Fibroblast of lung (primary cell): Measurements from ENCODE around the gene KLK13. TPM values are rescaled to one million over a fixed set of nuclear protein-coding genes. Genes with fewer than 3 reads are reported as not detected.

Source experiments
- DNase-seq, 2 donors: peaks; one replicate each; pipeline versions ENCODE4 v3.0.0 to v3.0.0-alpha.2; 2010; ENCODE audit warnings: low read depth in 2 of 2
- H2AFZ ChIP-seq: 2 replicates; pipeline ENCODE4 v1.5.1; 2012; ENCODE audit warnings: low read length, control low read depth, inconsistent platforms
- H3K27ac ChIP-seq: 2 replicates; pipeline ENCODE4 v1.5.1; 2011; ENCODE audit warnings: low read length, control low read depth; ENCODE audit not compliant: insufficient read depth
- H3K27me3 ChIP-seq: 2 replicates; pipeline ENCODE4 v1.5.1; 2011; ENCODE audit warnings: mild to moderate bottlenecking, low read length; ENCODE audit not compliant: control insufficient read depth, insufficient read depth
- H3K36me3 ChIP-seq: 2 replicates; pipeline ENCODE4 v1.5.1; 2011; ENCODE audit warnings: low read length; ENCODE audit not compliant: control insufficient read depth, insufficient read depth
- H3K4me1 ChIP-seq: 2 replicates; pipeline ENCODE4 v1.5.1; 2011; ENCODE audit warnings: low read length; ENCODE audit not compliant: control insufficient read depth, insufficient read depth; ENCODE audit errors: extremely low read depth
- H3K4me2 ChIP-seq: 2 replicates; pipeline ENCODE4 v1.5.1; 2011; ENCODE audit warnings: low read length, control low read depth; ENCODE audit not compliant: insufficient read depth; ENCODE audit errors: extremely low read depth
- H3K4me3 ChIP-seq, 4 experiments: fragments of 200-600 bp in 1 of 4; sonication (generic) in 1 of 4; replicated peaks in 1 of 4; 2 replicates each; pipeline ENCODE4 v1.5.1; 2011 to 2016; ENCODE audit warnings: low read length in 4 of 4, low read depth in 3 of 4, mild to moderate bottlenecking in 3 of 4, control low read depth in 2 of 4, inconsistent platforms in 1 of 4, mixed read lengths in 1 of 4; ENCODE audit not compliant: insufficient read depth in 1 of 4; ENCODE audit errors: control extremely low read depth in 1 of 4
- H3K79me2 ChIP-seq: 2 replicates; pipeline ENCODE4 v1.5.1; 2012; ENCODE audit warnings: mild to moderate bottlenecking, low read length, inconsistent platforms; ENCODE audit not compliant: control insufficient read depth, insufficient read depth
- H3K9ac ChIP-seq: 2 replicates; pipeline ENCODE4 v1.5.1; 2011; ENCODE audit warnings: mild to moderate bottlenecking, low read length, control low read depth; ENCODE audit not compliant: insufficient read depth
- H3K9me3 ChIP-seq: 2 replicates; pipeline ENCODE4 v1.5.1; 2012; ENCODE audit warnings: low read depth, low read length; ENCODE audit not compliant: control insufficient read depth, insufficient read depth
- H4K20me1 ChIP-seq: 2 replicates; pipeline ENCODE4 v1.5.1; 2011; ENCODE audit warnings: low read length; ENCODE audit not compliant: control insufficient read depth, insufficient read depth; ENCODE audit errors: extremely low read depth
- CTCF ChIP-seq, 2 donors: IDR thresholded peaks in 1 of 2; conservative IDR thresholded peaks in 1 of 2; 1 replicate in 1 of 2; 2 replicates in 1 of 2; pipeline ENCODE4 v1.5.1; 2011 to 2012; ENCODE audit warnings: low read length in 2 of 2, control low read depth in 1 of 2, inconsistent platforms in 1 of 2, low read depth in 1 of 2, mild to moderate bottlenecking in 1 of 2
- EZH2 ChIP-seq: IDR thresholded peaks from 2 replicates; pipeline ENCODE4 v1.5.1; 2012; ENCODE audit warnings: low read length, control low read depth, mild to moderate bottlenecking; ENCODE audit errors: missing control alignments
- polyA plus RNA-seq, 2 donors: library from polyadenylated mRNA; depleted of rRNA in 1 of 2; stranded (reverse) in 1 of 2; unstranded in 1 of 2; fragments of >200 nt; gene quantifications; 2 replicates each; pipeline ENCODE4 v1.2.1, GENCODE V29; 2011 to 2012; ENCODE audit warnings: missing spikeins in 1 of 2
- total RNA-seq: library from RNA; depleted of rRNA; stranded (reverse); fragments of >200 nt; gene quantifications from 2 replicates; pipeline ENCODE4 v1.2.1, GENCODE V29; 2014

KLK13 gene
- total and polyA plus RNA-seq, 2 donors (not counting 1 experiment from before 2014, with no cell fraction given) = not detected

GRCh38 chr19:51066393-51067186 is 1.7 kb upstream of the KLK13 start:
- Histone ChIP-seq H3K9me3 (no peaks in the 10 kb centered on the region), H3K4me1 (no peaks in the 10 kb centered on the region), H3K9ac (no peak overlapping the region), H3K4me3 (no peak overlapping the region), H2AFZ (no peak overlapping the region), H4K20me1 (no peaks in the 10 kb centered on the region), H3K79me2 (no peaks in the 10 kb centered on the region), H3K36me3 (no peaks in the 10 kb centered on the region), H3K4me2 (no peak overlapping the region), H3K27me3 (no peaks in the 10 kb centered on the region), H3K27ac (no peak overlapping the region)
- DNase-seq = no peak
- no peak for TF ChIP-seq EZH2
- no peak for TF ChIP-seq CTCF (conservative IDR thresholded peaks at IDR 0.05 in 1 of 2, IDR thresholded peaks at IDR 0.05 in 1 of 2; ENCODE audit: low read depth in 1 of 2, low read length in 2 of 2)

GRCh38 chr19:51065221-51065960 is 499 bp upstream of the KLK13 start:
- no peak overlapping the region for H2AFZ ChIP-seq
- no peak overlapping the region for H3K4me3 ChIP-seq

More at GRCh38 chr19:51065221-51065960, 499 bp upstream of the KLK13 start:
- H3K4me1 ChIP-seq = no peaks in the 10 kb centered on the region
- TF ChIP-seq EZH2 (no peak), CTCF (conservative IDR thresholded peaks at IDR 0.05 in 1 of 2, IDR thresholded peaks at IDR 0.05 in 1 of 2; ENCODE audit: low read depth in 1 of 2, low read length in 2 of 2) (no peak)
- no peaks in the 10 kb centered on the region for H3K79me2 ChIP-seq
- H3K27me3 ChIP-seq = no peaks in the 10 kb centered on the region
- H4K20me1 ChIP-seq = no peaks in the 10 kb centered on the region
- no peak for DNase-seq
- H3K9ac ChIP-seq = no peak overlapping the region
- H3K36me3 ChIP-seq = no peaks in the 10 kb centered on the region
- no peak overlapping the region for H3K27ac ChIP-seq
- no peak overlapping the region for H3K4me2 ChIP-seq
- no peaks in the 10 kb centered on the region for H3K9me3 ChIP-seq
